Measurements from ENCODE around the gene GABRR1.
"Not testable (repeated sequence)": the region's sequence is repeated elsewhere in the genome, so short reads cannot be mapped to it uniquely, and the experiment has no call there.

Gene GABRR1

DNA sequence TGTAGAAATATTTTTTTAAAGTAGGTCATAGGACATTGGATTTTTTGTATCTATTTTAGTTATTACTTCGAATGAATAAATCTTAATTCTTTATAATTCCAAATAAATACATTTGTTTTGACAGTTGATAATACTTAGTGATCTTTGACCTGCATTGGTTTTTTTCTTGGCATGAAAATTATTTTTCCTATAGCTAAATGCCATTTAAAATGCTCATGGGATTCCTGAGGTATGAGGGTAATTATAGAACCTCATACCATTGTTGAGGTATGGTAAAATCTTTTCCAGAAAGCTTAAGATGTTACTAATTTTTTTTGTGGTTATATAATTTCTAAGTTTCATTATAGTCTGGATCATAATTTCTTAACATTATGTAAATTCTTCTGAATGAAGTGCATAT lies 63.0 kb downstream of the GABRR1 start:
- no peak for DNase-seq (ENCODE audit: low spot score)

DNA sequence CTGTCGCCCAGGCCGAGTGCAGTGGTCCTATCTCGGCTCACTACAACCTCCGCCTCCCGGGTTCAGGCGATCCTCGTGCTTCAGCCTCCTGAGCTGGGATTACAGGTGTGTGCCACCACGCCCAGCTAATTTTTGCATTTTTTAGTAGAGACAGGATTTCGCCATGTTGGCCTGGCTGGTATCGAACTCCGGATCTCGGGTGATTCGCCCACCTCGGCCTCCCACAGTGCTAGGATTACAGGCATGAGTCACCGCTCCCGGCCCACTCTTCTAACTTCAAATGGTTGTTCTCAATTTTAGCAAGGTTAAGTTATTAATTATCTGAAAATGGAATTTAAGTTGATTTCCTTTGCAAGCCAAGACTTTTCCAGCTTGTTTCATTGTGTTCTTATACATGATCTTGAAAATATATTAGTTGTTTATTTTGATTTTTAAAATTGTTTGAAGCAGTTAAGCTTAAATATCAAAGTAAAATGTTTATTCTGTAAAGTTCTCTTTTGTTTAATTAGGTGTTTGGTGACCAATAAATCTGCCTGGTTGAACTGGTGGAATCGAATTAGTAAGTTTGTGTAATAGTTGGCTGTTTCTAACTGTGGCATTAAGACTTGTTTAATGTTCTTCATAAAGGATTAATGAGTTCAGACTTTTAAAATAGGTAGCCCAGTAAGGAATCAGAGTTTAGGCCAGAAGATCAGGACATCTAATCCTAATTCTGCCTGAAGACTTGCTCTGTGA lies 69.0 kb downstream of the GABRR1 start:
- no peak for DNase-seq (ENCODE audit: low spot score)

DNA sequence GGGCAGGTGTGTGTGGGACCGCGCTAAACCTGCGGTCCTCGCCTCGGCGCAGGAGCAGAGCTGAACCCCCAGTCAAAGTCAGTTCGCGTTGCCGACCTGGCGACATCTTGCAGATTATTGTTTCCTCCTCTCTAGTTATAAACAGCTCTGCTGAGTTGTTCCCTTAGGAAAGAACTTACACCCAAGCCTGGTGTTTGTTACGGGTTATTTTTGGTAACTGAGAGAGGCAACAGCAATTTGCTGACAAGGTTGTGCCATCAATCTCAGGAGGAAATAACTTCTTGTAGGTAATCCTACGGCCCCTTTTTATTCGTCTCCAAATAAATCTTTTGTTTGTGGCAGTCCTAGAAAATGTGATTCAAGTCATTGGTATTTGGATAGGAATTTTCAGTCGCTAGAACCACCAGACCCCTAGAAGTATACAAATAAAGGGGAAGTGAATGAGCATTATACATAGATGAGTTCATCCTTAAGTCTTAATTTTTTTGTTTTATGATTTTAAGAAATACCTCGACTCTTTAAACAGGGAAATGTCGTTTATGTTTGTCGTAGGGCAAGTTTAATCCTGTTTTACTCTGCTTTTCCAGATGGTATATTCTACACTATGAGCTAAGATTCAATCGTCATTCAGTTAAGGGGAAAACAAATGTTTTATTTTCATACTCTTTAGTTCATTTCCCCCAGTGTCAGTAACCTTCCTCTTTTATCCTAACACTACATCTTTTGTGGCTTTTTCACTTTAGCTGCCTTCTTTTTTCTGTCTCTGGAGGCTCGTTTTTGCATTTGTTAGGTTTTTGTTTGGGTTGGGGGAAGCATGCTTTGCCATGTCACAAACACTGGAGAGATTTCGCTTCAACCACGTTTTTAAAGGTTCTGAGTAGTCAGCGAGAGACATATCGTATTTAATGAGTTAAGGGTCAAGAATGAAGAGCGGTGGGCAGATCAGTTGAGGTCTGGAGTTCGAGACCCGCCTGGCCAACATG lies 70.1 kb downstream of the GABRR1 start:
- peak; percentile 16 for DNase-seq (ENCODE audit: low spot score)

DNA sequence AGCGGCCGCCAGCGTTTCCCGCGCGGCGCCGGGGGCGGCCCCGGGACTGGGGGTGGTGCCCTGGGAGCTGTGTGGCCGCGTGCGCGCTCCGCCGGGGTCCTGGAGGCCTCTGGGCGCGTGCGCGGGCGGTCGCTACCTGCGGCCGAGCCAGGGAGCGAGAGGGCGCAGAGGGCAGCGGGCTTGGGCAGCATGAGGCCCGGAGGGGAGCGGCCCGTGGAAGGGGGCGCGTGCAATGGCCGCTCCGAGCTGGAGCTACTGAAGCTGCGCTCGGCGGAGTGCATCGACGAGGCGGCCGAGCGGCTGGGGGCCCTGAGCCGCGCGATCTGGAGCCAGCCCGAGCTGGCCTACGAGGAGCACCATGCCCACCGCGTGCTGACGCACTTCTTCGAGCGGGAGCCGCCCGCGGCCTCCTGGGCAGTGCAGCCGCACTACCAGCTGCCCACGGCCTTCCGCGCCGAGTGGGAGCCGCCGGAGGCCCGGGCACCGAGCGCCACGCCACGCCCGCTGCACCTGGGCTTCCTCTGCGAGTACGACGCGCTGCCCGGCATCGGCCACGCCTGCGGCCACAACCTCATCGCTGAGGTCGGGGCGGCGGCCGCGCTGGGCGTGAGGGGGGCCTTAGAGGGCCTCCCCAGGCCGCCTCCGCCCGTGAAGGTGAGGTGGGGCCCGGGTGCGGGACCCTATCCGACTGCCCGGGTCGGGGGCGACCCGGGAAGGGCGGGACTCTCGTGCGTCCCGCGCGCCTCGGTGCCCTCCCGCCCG lies 71.0 kb downstream of the GABRR1 start, which contains the start of gene PM20D2:
PM20D2 (plus strand) TSS at position 100 of the 762 bp plus-strand sequence; CDS start at position 190, 90 bp downstream.
- DNase-seq (ENCODE audit: low spot score) = peak; percentile 48

DNA sequence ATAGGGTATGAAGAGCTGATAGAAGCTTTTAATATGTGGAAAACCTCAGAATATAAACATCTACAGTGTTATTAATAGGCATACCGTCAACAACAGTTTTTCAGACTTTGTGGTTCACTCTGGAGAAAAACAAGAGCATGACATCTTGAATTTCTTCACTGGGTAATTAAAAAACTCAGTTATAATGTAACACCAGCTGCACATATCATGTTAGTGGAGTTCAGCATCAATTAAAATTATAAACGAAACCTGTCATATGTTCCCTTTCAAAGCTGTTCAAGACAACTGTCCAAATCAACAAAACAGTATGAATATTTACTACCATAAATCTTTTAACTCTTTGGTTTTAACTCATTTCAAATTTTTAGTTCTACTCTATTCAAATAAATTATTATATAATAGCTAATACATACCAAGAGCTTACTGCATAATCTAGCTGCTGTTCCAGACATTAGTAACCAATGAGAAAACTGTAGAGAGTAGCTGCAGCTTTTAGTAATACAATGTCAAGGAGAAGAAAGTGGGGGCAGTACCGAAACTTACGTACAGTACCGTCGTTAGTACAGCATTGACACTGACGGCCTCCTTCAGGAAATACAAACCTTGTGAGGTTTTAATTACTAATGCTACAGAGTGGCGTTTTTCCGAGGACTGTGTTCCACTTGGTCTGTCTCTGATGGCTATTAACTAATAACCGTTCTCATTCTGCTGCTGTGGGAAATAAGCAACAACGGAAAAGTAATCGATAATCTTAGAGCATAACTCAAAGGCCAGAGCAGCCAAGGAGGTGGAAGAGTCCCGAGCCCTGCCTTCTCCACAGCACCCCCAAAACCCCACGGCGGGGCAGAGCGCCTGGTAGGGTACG lies 71.8 kb downstream of the GABRR1 start:
- peak; percentile 32 for DNase-seq (ENCODE audit: low spot score)

DNA sequence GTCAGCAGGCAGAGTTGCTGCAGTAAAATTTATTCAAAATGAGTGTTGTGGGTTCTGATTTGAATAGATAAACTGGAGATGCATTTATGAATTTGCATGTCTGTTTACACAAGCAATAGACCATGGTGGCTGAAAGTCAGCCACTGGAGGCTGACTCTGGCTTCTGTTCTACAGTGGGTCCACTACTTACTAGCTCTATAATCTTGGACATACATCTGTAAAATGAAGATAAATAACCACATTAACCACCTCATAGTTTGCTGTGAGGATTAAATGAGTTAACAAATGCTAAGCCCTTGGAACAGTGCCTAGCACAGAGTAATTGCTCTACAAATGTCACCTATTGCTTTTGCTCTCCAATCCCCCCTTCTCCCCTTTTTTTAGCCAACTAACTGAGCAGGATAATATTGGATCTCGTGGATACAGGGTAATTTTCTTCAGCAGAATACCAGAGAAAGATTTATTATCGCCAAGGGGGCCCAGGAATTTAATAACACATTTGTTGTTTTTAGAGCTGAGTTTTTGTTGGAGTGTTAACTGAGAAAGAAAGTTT lies 72.7 kb downstream of the GABRR1 start:
- DNase-seq (ENCODE audit: low spot score) = no peak

DNA sequence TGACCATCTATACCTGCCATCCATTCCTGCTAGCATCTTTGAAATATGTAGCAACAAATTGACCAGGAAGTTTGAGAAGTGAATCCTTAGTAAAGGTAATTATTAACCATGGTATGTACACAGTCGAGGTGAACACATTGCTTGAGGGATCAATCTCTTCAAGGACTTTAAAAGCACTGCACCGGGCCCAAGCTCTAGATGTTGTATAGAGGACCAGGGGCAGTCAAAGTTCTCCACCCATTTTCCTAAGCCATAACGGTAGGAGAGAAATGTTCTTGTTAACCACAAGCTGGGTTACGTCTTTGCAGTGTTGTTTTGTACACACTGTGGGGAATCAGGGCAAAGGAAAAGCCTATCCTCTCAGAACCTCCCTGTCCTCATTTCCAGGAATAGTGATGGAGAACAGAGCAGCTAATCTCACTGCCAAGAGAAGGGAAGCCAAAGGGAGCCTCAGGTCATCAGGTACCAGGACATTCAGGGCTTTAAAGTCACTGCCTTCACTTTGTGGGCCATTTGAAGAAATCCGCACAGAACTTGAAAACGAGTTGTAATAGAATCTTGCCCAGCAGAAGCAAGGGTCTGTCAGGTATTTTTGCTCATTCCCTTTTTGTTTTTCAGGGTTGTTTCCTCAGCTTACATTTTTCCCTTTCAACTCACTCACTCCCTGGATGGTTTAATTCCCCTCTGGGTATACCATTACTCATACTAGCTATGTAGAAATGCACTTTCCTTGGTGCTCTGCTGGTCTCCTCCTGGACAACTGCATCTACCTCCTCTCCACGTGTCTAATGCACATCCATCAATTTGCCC lies 76.6 kb downstream of the GABRR1 start:
- DNase-seq (ENCODE audit: low spot score) = no peak

DNA sequence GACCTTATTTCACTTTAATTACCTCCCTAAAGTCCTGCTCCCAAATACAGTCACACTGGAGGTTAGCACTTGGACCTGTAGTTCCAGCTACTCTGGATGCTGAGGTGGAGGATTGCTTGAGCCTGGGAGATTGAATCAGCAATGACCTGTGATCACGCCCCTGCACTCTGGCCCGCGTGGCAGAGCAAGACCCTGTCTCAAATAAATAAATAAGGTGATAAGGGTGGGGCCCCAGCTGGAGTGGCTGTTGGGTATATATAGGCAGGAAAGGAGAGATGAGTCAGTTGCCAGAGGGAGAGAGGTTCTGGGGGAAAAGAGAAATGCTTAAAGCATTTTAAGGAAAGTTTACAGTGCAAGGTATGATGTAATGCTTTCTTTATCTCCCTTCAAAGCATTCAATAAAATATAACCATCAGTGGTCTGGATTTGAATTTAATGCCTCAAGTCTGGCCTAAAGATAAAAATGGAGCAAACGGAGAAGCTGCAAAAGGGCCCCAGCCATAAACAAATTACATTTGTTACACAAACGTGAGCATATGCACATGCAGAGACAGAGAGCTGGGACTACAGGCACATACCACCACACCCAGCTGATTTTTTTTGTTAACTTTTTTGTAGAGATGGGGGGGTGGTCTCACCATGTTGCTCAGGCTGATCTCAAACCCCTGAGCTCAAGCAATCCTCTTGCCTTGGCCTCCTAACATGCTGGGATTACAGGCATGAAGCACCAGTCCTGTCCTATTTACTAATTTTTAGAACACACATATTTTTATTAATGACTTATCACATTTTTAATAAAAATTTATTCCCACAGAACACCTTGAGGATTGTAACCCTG lies 77.4 kb downstream of the GABRR1 start:
- DNase-seq (ENCODE audit: low spot score) = no peak

DNA sequence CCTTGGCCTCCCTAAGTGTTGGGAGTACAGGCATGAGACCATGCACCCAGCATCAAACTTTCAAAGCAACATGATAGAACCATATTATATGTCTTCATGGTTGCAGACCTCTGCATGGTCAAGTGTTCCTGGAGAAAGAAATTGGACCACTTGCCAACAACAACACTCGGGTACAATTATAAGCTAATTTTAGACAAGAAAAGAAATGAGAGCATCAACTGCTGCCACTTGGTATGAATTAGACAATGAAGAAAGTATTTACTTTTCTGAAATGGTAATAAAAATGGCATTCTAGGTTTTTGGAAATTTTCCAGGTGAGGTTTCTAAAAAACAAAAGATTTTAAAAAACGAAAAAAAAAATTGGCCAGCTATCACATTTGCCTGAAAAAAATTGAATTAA lies 79.0 kb downstream of the GABRR1 start:
- no peak for DNase-seq (ENCODE audit: low spot score)

DNA sequence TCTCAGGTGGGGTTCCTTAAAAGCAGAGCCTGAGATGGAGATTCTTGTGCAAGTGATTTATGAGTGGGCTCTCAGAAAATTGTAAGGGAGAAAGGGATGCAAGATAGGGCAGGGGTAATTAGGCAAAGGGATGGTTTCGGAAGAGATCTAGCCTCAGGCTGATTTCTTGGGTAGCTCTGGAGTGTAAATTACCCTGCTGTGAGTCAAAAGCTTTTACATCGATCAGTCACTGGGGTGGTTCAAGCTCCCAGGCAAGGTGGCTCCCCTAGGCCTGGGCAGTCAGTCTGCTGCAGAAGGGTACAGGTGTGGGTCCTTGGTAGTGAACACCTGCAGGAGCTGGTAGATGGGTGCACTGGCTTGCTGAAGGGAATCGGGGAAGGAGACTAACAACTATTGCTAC lies 82.4 kb downstream of the GABRR1 start:
- DNase-seq (ENCODE audit: low spot score) = no peak

DNA sequence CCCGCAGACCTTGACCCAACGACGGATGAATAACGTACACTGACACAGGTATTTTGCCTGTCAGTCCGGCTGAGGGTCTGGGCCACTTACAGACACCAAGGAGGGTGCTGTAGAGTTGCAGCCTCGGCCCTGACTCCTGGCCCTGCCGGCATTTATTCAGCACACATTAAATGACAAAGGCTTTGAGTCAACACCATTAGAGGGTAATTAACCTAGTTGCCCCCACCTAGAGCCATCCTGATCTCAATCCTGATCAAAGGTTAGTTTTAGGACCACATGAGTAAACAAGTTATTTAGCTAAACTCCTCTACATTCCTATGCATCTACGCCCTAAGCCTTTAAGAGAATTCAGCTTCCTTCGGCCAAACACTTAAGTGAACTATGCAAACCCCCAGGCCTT lies 83.2 kb downstream of the GABRR1 start:
- DNase-seq (ENCODE audit: low spot score) = no peak

DNA sequence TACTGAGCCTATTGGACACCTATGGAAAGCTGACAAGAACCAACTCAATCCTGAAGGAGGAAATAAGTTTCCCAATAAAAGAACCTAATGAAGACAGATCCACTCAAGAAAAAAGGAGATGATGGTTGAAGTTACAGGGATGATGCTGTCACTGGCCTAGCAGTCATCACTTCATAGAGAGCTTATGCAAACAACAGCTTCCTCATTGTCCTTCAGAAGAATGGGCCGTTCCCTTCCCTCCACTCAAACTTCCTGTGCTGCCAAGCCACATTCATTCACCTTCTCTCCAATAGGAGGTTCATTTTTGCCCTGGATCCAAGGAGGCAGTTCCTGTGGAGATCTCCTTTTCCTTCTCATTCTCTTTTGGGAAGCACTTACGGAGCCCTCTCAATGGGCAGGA lies 85.1 kb downstream of the GABRR1 start:
- no peak for DNase-seq (ENCODE audit: low spot score)

DNA sequence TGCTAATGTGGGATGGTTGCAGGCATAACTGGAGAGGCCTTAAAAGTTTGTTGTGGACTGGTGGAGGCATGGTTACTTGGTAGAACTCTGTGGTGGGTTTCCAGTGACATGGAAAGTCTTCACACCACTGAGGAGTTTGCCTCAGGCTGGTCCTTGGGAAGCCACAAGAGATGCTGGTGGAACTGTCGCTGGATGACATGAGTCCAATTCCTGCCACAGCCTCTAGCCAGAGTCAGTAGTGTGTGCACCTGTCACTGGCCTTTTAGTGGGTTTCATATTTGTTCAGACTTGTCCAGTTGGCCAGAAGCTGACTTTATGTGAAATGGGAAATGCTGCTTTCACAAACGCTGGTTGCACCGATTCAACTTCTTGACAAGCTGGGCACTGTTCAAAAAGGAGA lies 85.6 kb downstream of the GABRR1 start:
- no peak for DNase-seq (ENCODE audit: low spot score)

DNA sequence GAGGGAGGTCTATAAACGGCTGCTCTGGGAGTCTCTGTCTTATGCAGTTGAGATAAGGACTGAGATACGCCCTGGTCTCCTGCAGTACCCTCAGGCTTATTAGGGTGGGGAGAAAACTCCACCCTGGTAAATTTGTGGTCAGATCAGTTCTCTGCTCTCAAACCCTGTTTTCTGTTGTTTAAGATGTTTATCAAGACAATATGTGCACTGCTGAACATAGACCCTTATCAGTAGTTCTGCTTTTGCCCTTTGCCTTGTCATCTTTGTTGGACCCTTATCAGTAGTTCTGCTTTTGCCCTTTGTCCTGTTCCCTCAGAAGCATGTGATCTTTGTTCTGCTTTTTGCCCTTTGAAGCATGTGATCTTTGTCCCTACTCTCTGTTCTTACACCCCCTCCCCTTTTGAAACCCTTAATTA lies 88.9 kb downstream of the GABRR1 start:
- not testable (repeated sequence) for DNase-seq (ENCODE audit: low spot score)
